GM19455 (cell line): ENCODE results near the gene ICAM5.
"Not testable (repeated sequence)": the region's sequence is repeated elsewhere in the genome, so short reads cannot be mapped to it uniquely, and the experiment has no call there.

Experiments
- ATAC-seq: cut with Tn5 transposase; IDR thresholded peaks from one replicate; pipeline ENCODE4 v1.9.1; 2021; ENCODE audit not compliant: unreplicated experiment

Gene ICAM5

GRCh38 chr19:10289836-10290356 is at the start of gene ICAM5:
Gene ICAM5, plus strand, starts transcription at chr19:10289952. Its CDS starts 92 bp downstream, at chr19:10290044.
- no peak for ATAC-seq

- ATAC-seq = not testable (repeated sequence)
Measured at GRCh38 chr19:10241826-10242449, 47.8 kb upstream of the ICAM5 start.

- no peak for ATAC-seq
Measured at GRCh38 chr19:10243606-10244005, 46.1 kb upstream of the ICAM5 start.

- no peak for ATAC-seq
Measured at GRCh38 chr19:10245189-10245939, 44.4 kb upstream of the ICAM5 start.

- no peak for ATAC-seq
Measured at GRCh38 chr19:10246511-10246910, 43.2 kb upstream of the ICAM5 start.

GRCh38 chr19:10251792-10252694 is 37.7 kb upstream of the ICAM5 start, which contains the start of gene MRPL4:
Gene MRPL4, plus strand, starts transcription at chr19:10252214. Its CDS starts 40 bp downstream, at chr19:10252254.
- ATAC-seq = peak; percentile 77

- ATAC-seq = no peak
Measured at GRCh38 chr19:10252707-10253106, 37.0 kb upstream of the ICAM5 start.

- no peak for ATAC-seq
Measured at GRCh38 chr19:10254244-10254643, 35.5 kb upstream of the ICAM5 start.

GRCh38 chr19:10255358-10255757 is 34.4 kb upstream of the ICAM5 start:
- ATAC-seq = no peak

GRCh38 chr19:10256551-10256950 is 33.2 kb upstream of the ICAM5 start:
- ATAC-seq = no peak

GRCh38 chr19:10256970-10257615 is 32.7 kb upstream of the ICAM5 start:
- no peak for ATAC-seq

GRCh38 chr19:10258080-10258710 is 31.6 kb upstream of the ICAM5 start:
- no peak for ATAC-seq

GRCh38 chr19:10259162-10259905 is 30.4 kb upstream of the ICAM5 start:
- ATAC-seq = no peak

- ATAC-seq = no peak
Measured at GRCh38 chr19:10260141-10260584, 29.6 kb upstream of the ICAM5 start.

- ATAC-seq = no peak
Measured at GRCh38 chr19:10262771-10263170, 27.0 kb upstream of the ICAM5 start.

- ATAC-seq = no peak
Measured at GRCh38 chr19:10266706-10267105, 23.0 kb upstream of the ICAM5 start.

GRCh38 chr19:10268071-10268470 is 21.7 kb upstream of the ICAM5 start:
- no peak for ATAC-seq

GRCh38 chr19:10269333-10270179 is 20.2 kb upstream of the ICAM5 start:
- ATAC-seq = peak; percentile 34
